IMR-90 (cell line): Measurements from ENCODE around the gene CD84. TPM values are rescaled to one million over a fixed set of nuclear protein-coding genes. Genes with fewer than 3 reads are reported as not detected.

ENCODE experiments used
- ATAC-seq: fragments of 200-7000 bp; cut with Tn5 transposase; 2 replicates; pipeline ENCODE4 v1.9.1; 2020; ENCODE audit warnings: low read depth, mild to moderate bottlenecking, moderate library complexity
- BruUV-seq: library from RNA; stranded (reverse); fragments of 400-500 nt; replicated peaks from 2 replicates; lab custom pipeline; 2021; lab: Mats Ljungman, UMichigan
- CTCF ChIA-PET: fragments of 300-600 bp; formaldehyde crosslinking; extraction: SDS; loops from one replicate; lab custom pipeline; 2021; ENCODE audit warnings: antibody characterized with exemption; lab: Yijun Ruan, JAX
- POLR2A ChIA-PET: fragments of 300-600 bp; sonication (Branson Sonifier 250); formaldehyde crosslinking; loops from one replicate; lab custom pipeline; 2022; ENCODE audit warnings: antibody characterized with exemption; ENCODE audit not compliant: unreplicated experiment; lab: Charles Lee
- DNase-seq: peaks from one replicate; pipeline ENCODE4 v3.0.0; 2013
- H2AFZ ChIP-seq: replicated peaks from 2 replicates; pipeline ENCODE3; 2013; ENCODE audit warnings: low read length, mild to moderate bottlenecking; ENCODE audit not compliant: poor library complexity
- H2AK5ac ChIP-seq: 2 replicates; pipeline ENCODE4 v1.6.1; 2013; ENCODE audit warnings: low read depth, low read length, inconsistent platforms
- H2AK9ac ChIP-seq: replicated peaks from 2 replicates; pipeline ENCODE3; 2013; ENCODE audit warnings: mild to moderate bottlenecking, low read depth, low read length, moderate library complexity; ENCODE audit not compliant: poor library complexity
- H2BK120ac ChIP-seq: 2 replicates; pipeline ENCODE4 v1.6.1; 2013; ENCODE audit warnings: low read depth, low read length, inconsistent platforms
- H2BK15ac ChIP-seq: 3 replicates; pipeline ENCODE4 v1.6.1; 2013; ENCODE audit warnings: low read depth, low read length, inconsistent platforms
- H2BK20ac ChIP-seq: 2 replicates; pipeline ENCODE4 v1.6.1; 2013; ENCODE audit warnings: low read depth, mild to moderate bottlenecking, inconsistent platforms, low read length, moderate library complexity
- H2BK5ac ChIP-seq: 2 replicates; pipeline ENCODE4 v1.6.1; 2013; ENCODE audit warnings: mild to moderate bottlenecking, low read depth, low read length, inconsistent platforms; ENCODE audit not compliant: poor library complexity, severe bottlenecking
- H3K14ac ChIP-seq: replicated peaks from 2 replicates; pipeline ENCODE4 v1.6.1; 2013; ENCODE audit warnings: low read depth, low read length, inconsistent platforms
- H3K18ac ChIP-seq: 2 replicates; pipeline ENCODE4 v1.6.1; 2013; ENCODE audit warnings: low read depth, low read length, control low read depth
- H3K23ac ChIP-seq: 2 replicates; pipeline ENCODE4 v1.6.1; 2013; ENCODE audit warnings: low read depth, low read length, inconsistent platforms
- H3K27ac ChIP-seq: 2 replicates; pipeline ENCODE4 v1.5.1; 2013; ENCODE audit warnings: mild to moderate bottlenecking, control low read depth, low read length; ENCODE audit not compliant: insufficient read depth
- H3K27me3 ChIP-seq: 2 replicates; pipeline ENCODE4 v1.6.1; 2013; ENCODE audit warnings: low read length; ENCODE audit not compliant: control insufficient read depth, insufficient read depth
- H3K36me3 ChIP-seq: 2 replicates; pipeline ENCODE4 v1.6.1; 2013; ENCODE audit warnings: low read length, mixed read lengths; ENCODE audit not compliant: control insufficient read depth, insufficient read depth
- H3K4ac ChIP-seq: 2 replicates; pipeline ENCODE4 v1.6.1; 2013; ENCODE audit warnings: low read depth, low read length, inconsistent platforms
- H3K4me1 ChIP-seq: 2 replicates; pipeline ENCODE4 v1.6.1; 2013; ENCODE audit warnings: low read length, mixed read lengths; ENCODE audit not compliant: control insufficient read depth, insufficient read depth
- H3K4me2 ChIP-seq: 2 replicates; pipeline ENCODE4 v1.6.1; 2013; ENCODE audit warnings: low read depth, mild to moderate bottlenecking, control low read depth, low read length, moderate library complexity
- H3K4me3 ChIP-seq: 2 replicates; pipeline ENCODE4 v1.5.1; 2013; ENCODE audit warnings: low read depth, mild to moderate bottlenecking, control low read depth, low read length, moderate library complexity; ENCODE audit not compliant: insufficient read depth
- H3K56ac ChIP-seq: 2 replicates; pipeline ENCODE4 v1.6.1; 2013; ENCODE audit warnings: low read length, inconsistent platforms; ENCODE audit not compliant: insufficient read depth; ENCODE audit errors: extremely low read depth
- H3K79me1 ChIP-seq, 2 experiments: 2 replicates each; pipeline ENCODE4 v1.6.1; 2013; ENCODE audit warnings: low read length in 2 of 2, inconsistent platforms in 1 of 2, low read depth in 1 of 2
- H3K9ac ChIP-seq: 2 replicates; pipeline ENCODE4 v1.6.1; 2013; ENCODE audit warnings: low read depth, low read length, control low read depth
- H3K9me1 ChIP-seq: 2 replicates; pipeline ENCODE4 v1.6.1; 2013; ENCODE audit warnings: low read length, inconsistent platforms; ENCODE audit not compliant: insufficient read depth
- H3K9me3 ChIP-seq: 2 replicates; pipeline ENCODE4 v1.6.1; 2013; ENCODE audit warnings: low read length; ENCODE audit not compliant: control insufficient read depth, insufficient read depth
- H4K20me1 ChIP-seq: 2 replicates; pipeline ENCODE4 v1.6.1; 2013; ENCODE audit warnings: low read length, inconsistent platforms; ENCODE audit not compliant: insufficient read depth
- H4K5ac ChIP-seq: 2 replicates; pipeline ENCODE4 v1.6.1; 2013; ENCODE audit warnings: mild to moderate bottlenecking, low read depth, low read length, control low read depth
- H4K8ac ChIP-seq, 2 experiments: 2 replicates each; pipeline ENCODE4 v1.6.1; 2013; ENCODE audit warnings: low read depth in 2 of 2, low read length in 2 of 2, control low read depth in 1 of 2, inconsistent platforms in 1 of 2
- H4K91ac ChIP-seq: 2 replicates; pipeline ENCODE4 v1.6.1; 2013; ENCODE audit warnings: low read depth, low read length, inconsistent platforms; ENCODE audit not compliant: insufficient read depth
- BHLHE40 ChIP-seq: fragments of 150-350 bp; IDR thresholded peaks from 2 replicates; pipeline ENCODE4 v1.6.1; 2016; ENCODE audit warnings: mild to moderate bottlenecking, low read depth, low read length
- CEBPB ChIP-seq: IDR thresholded peaks from 2 replicates; pipeline ENCODE4 v1.6.1; 2012; ENCODE audit warnings: low read depth, low read length, improper control_type of control experiment
- CHD1 ChIP-seq: IDR thresholded peaks from 2 replicates; pipeline ENCODE4 v1.6.1; 2012; ENCODE audit warnings: low read depth, low read length, improper control_type of control experiment
- CTCF ChIP-seq: conservative IDR thresholded peaks from 2 replicates; pipeline ENCODE4 v1.5.1; 2012; ENCODE audit warnings: mild to moderate bottlenecking, low read depth, low read length, improper control_type of control experiment
- ELK1 ChIP-seq: fragments of 150-350 bp; IDR thresholded peaks from 2 replicates; pipeline ENCODE4 v1.6.1; 2016; ENCODE audit warnings: low read depth, mild to moderate bottlenecking, low read length, moderate library complexity, borderline replicate concordance
- FOS ChIP-seq: fragments of 150-350 bp; IDR thresholded peaks from 2 replicates; pipeline ENCODE4 v1.6.1; 2016; ENCODE audit warnings: low read depth, low read length
- MAFK ChIP-seq: IDR thresholded peaks from 2 replicates; pipeline ENCODE4 v1.6.1; 2012; ENCODE audit warnings: low read depth, low read length, improper control_type of control experiment
- MAZ ChIP-seq: IDR thresholded peaks from 2 replicates; pipeline ENCODE4 v1.6.1; 2012; ENCODE audit warnings: low read depth, mild to moderate bottlenecking, low read length, improper control_type of control experiment, moderate library complexity, borderline replicate concordance
- MXI1 ChIP-seq: IDR thresholded peaks from 2 replicates; pipeline ENCODE4 v1.6.1; 2012; ENCODE audit warnings: low read depth, mild to moderate bottlenecking, low read length, moderate library complexity, borderline replicate concordance
- NFE2L2 ChIP-seq: fragments of 150-350 bp; IDR thresholded peaks from 2 replicates; pipeline ENCODE4 v1.6.1; 2016; ENCODE audit warnings: low read depth, mild to moderate bottlenecking, low read length
- POLR2A ChIP-seq: IDR thresholded peaks from 2 replicates; pipeline ENCODE4 v1.6.1; 2012; ENCODE audit warnings: mild to moderate bottlenecking, low read depth, low read length
- RAD21 ChIP-seq: IDR thresholded peaks from 2 replicates; pipeline ENCODE4 v1.6.1; 2012; ENCODE audit warnings: low read length, improper control_type of control experiment
- RCOR1 ChIP-seq: IDR thresholded peaks from 2 replicates; pipeline ENCODE4 v1.6.1; 2012; ENCODE audit warnings: mild to moderate bottlenecking, low read length, improper control_type of control experiment; ENCODE audit not compliant: insufficient replicate concordance
- RFX5 ChIP-seq: IDR thresholded peaks from 2 replicates; pipeline ENCODE4 v1.8.0; 2012; ENCODE audit warnings: low read depth, mild to moderate bottlenecking, low read length, moderate library complexity
- SMC3 ChIP-seq: fragments of 150-350 bp; IDR thresholded peaks from 2 replicates; pipeline ENCODE4 v1.6.1; 2016; ENCODE audit warnings: low read depth, mild to moderate bottlenecking, antibody characterized with exemption, low read length, moderate library complexity
- USF2 ChIP-seq: fragments of 150-350 bp; IDR thresholded peaks from 2 replicates; pipeline ENCODE4 v1.6.1; 2017; ENCODE audit warnings: mild to moderate bottlenecking, antibody characterized with exemption, low read length, low read depth
- WGBS, 2 experiments: methylation state at CpG; one replicate each; pipeline versions ENCODE4 v1.1.5 to v1.1.7; 2013; ENCODE audit warnings: missing lambda C conversion rate in 2 of 2; ENCODE audit not compliant: insufficient read length in 1 of 2; ENCODE audit errors: extremely low coverage in 2 of 2; 5-methylcytosine and 5-hydroxymethylcytosine counted together
- dilution Hi-C: fragments of 300-500 bp; cut with HindIII; formaldehyde crosslinking; loops from one replicate; pipeline ENCODE4 v1.14.3; 2018; ENCODE audit warnings: low sequenced_read_pairs; ENCODE audit not compliant: unreplicated experiment
- in situ Hi-C: fragments of 300-500 bp; cut with MboI; formaldehyde crosslinking; loops from 3 replicates; pipeline ENCODE4 v1.14.3; 2019; ENCODE audit warnings: low sequenced_read_pairs, inconsistent platforms, mixed read lengths
- intact Hi-C: fragments of 100-400 bp; cut with micrococcal nuclease; formaldehyde crosslinking; loops from 2 replicates; pipeline ENCODE4 v1.10.0; 2022
- polyA plus RNA-seq, 3 experiments: library from polyadenylated mRNA; depleted of rRNA; stranded (reverse); fragments of >200 nt; gene quantifications; 2 replicates each; pipeline ENCODE4 v1.2.3, GENCODE V29; 2012; ENCODE audit warnings: low replicate concordance in 1 of 3
- total RNA-seq: library from RNA; depleted of rRNA; stranded (reverse); fragments of >200 nt; gene quantifications from 2 replicates; pipeline ENCODE4 v1.2.3, GENCODE V29; 2012

The CD84 gene
- total and polyA plus RNA-seq, 2 of the 4 experiments (the other 2 are of a cell fraction), result not detected

- H2AK5ac ChIP-seq, result no peak overlapping the region
- no peak for DNase-seq
- in situ Hi-C loops, result no loop called here
- no peak overlapping the region for H3K56ac ChIP-seq
- H4K20me1 ChIP-seq, result no peaks in the 10 kb centered on the region
- H3K79me1 ChIP-seq, result no peaks in the 10 kb centered on the region
- no peaks in the 10 kb centered on the region for H3K36me3 ChIP-seq
- no peaks in the 10 kb centered on the region for H3K9me3 ChIP-seq
- intact Hi-C loops, result no loop called here
- CTCF ChIA-PET, result no interaction called here
- H2AK9ac ChIP-seq, result no peak overlapping the region
- no peak overlapping the region for H3K4me3 ChIP-seq
- no peak overlapping the region for H3K27ac ChIP-seq
- H2BK15ac ChIP-seq, result no peak overlapping the region
- H3K9me1 ChIP-seq, result no peaks in the 10 kb centered on the region
- no peak overlapping the region for H4K8ac ChIP-seq
- H2BK20ac ChIP-seq, result no peak overlapping the region
- H3K9ac ChIP-seq, result no peak overlapping the region
- no peak overlapping the region for H2BK5ac ChIP-seq
- POLR2A ChIA-PET, result no interaction called here
- H3K4ac ChIP-seq, result no peak overlapping the region
- H3K23ac ChIP-seq, result no peak overlapping the region
- no peaks in the 10 kb centered on the region for H3K4me1 ChIP-seq
- H3K14ac ChIP-seq, result no peak overlapping the region
- H3K18ac ChIP-seq, result no peak overlapping the region
- H3K27me3 ChIP-seq, result no peaks in the 10 kb centered on the region
- no peak overlapping the region for H3K4me2 ChIP-seq
- H4K5ac ChIP-seq, result no peak overlapping the region
- H2AFZ ChIP-seq, result no peak overlapping the region
- no TSS peak for BruUV-seq
- dilution Hi-C loops, result no loop called here
- TF ChIP-seq RFX5 (no peak), CTCF (no peak), ELK1 (no peak), RCOR1 (no peak), POLR2A (no peak), MAZ (no peak), MXI1 (no peak), NFE2L2 (no peak), CHD1 (no peak), RAD21 (no peak), CEBPB (no peak), USF2 (no peak), BHLHE40 (no peak), SMC3 (no peak), MAFK (no peak), FOS (no peak)
- no CpG with 5 or more reads among the region's 2 CpGs for WGBS, 2 experiments
- no peak for ATAC-seq
- no peak overlapping the region for H4K91ac ChIP-seq
- no peak overlapping the region for H2BK120ac ChIP-seq
Measured at GRCh38 chr1:160504651-160505050, 74.6 kb downstream of the CD84 start.
